Measurements from ENCODE around the gene ANKIB1. TPM values are rescaled to one million over a fixed set of nuclear protein-coding genes. Genes with fewer than 3 reads are reported as not detected.

ANKIB1 gene
- total RNA-seq, 1 experiment from 2014 or later: 42.1 TPM

GRCh38 chr7:92433019-92433418 is 187.2 kb downstream of the ANKIB1 start:
- no peaks in the 10 kb centered on the region for H3K9me3 ChIP-seq (ENCODE audit: low read depth, low read length, poor library complexity, severe bottlenecking)
- ChIA-PET POLR2A (ENCODE audit: low non-redundant PET) (interaction anchor here (0.5 kb wide), 1 partner anchor 166 kb away, joined by 3 read pairs; no protein-coding TSS in a partner anchor), CTCF (no interaction called here)
- H3K4me1 ChIP-seq (ENCODE audit: insufficient read depth, low read length, poor library complexity, severe bottlenecking): no peaks in the 10 kb centered on the region
- H3K36me3 ChIP-seq (ENCODE audit: insufficient read depth, low read length, poor library complexity, severe bottlenecking): no peaks in the 10 kb centered on the region
- TF ChIP-seq CTCF (conservative IDR thresholded peaks at IDR 0.05; ENCODE audit: low read depth, low read length) (no peak), EZH2 (IDR thresholded peaks at IDR 0.05; ENCODE audit: borderline replicate concordance, low read depth, low read length, poor library complexity, severe bottlenecking) (no peak)
- no peaks in the 10 kb centered on the region for H3K27me3 ChIP-seq (replicated peaks; ENCODE audit: insufficient read depth, low read depth, low read length, poor library complexity)
- no peak for DNase-seq (ENCODE audit: low spot score)
- no peak overlapping the region for H3K4me3 ChIP-seq (ENCODE audit: low read depth, low read length, poor library complexity, severe bottlenecking)
- no peak overlapping the region for H3K27ac ChIP-seq (ENCODE audit: low read depth, low read length, poor library complexity, severe bottlenecking)
- no TSS peak for BruUV-seq (replicated peaks)
- intact Hi-C loops (cut with micrococcal nuclease; ENCODE audit: unreplicated experiment): no loop called here

GRCh38 chr7:92435542-92435941 is 189.8 kb downstream of the ANKIB1 start:
- Histone ChIP-seq H3K9me3 (ENCODE audit: low read depth, low read length, poor library complexity, severe bottlenecking) (no peaks in the 10 kb centered on the region), H3K4me1 (ENCODE audit: insufficient read depth, low read length, poor library complexity, severe bottlenecking) (peaks cover 4% of the 10 kb centered on the region), H3K4me3 (ENCODE audit: low read depth, low read length, poor library complexity, severe bottlenecking) (no peak overlapping the region), H3K36me3 (ENCODE audit: insufficient read depth, low read length, poor library complexity, severe bottlenecking) (no peaks in the 10 kb centered on the region), H3K27ac (ENCODE audit: low read depth, low read length, poor library complexity, severe bottlenecking) (no peak overlapping the region), H3K27me3 (replicated peaks; ENCODE audit: insufficient read depth, low read depth, low read length, poor library complexity) (no peaks in the 10 kb centered on the region)
- CTCF ChIA-PET: no interaction called here
- POLR2A ChIA-PET (ENCODE audit: low non-redundant PET): no interaction called here
- TF ChIP-seq EZH2 (IDR thresholded peaks at IDR 0.05; ENCODE audit: borderline replicate concordance, low read depth, low read length, poor library complexity, severe bottlenecking) (no peak), CTCF (conservative IDR thresholded peaks at IDR 0.05; ENCODE audit: low read depth, low read length) (no peak)
- intact Hi-C loops (cut with micrococcal nuclease; ENCODE audit: unreplicated experiment): no loop called here
- no TSS peak for BruUV-seq (replicated peaks)
- no peak for DNase-seq (ENCODE audit: low spot score)

GRCh38 chr7:92436612-92437445 is 191.1 kb downstream of the ANKIB1 start:
- CTCF ChIA-PET: no interaction called here
- H3K4me1 ChIP-seq (ENCODE audit: insufficient read depth, low read length, poor library complexity, severe bottlenecking): peaks cover 8% of the 10 kb centered on the region
- H3K27ac ChIP-seq (ENCODE audit: low read depth, low read length, poor library complexity, severe bottlenecking): no peak overlapping the region
- no TSS peak for BruUV-seq (replicated peaks)
- H3K27me3 ChIP-seq (replicated peaks; ENCODE audit: insufficient read depth, low read depth, low read length, poor library complexity): no peaks in the 10 kb centered on the region
- H3K9me3 ChIP-seq (ENCODE audit: low read depth, low read length, poor library complexity, severe bottlenecking): no peaks in the 10 kb centered on the region
- DNase-seq (ENCODE audit: low spot score): no peak
- intact Hi-C loops (cut with micrococcal nuclease; ENCODE audit: unreplicated experiment): no loop called here
- no peak for TF ChIP-seq EZH2 (IDR thresholded peaks at IDR 0.05; ENCODE audit: borderline replicate concordance, low read depth, low read length, poor library complexity, severe bottlenecking)
- TF ChIP-seq CTCF (conservative IDR thresholded peaks at IDR 0.05; ENCODE audit: low read depth, low read length): no peak
- H3K36me3 ChIP-seq (ENCODE audit: insufficient read depth, low read length, poor library complexity, severe bottlenecking): no peaks in the 10 kb centered on the region
- H3K4me3 ChIP-seq (ENCODE audit: low read depth, low read length, poor library complexity, severe bottlenecking): no peak overlapping the region
- POLR2A ChIA-PET (ENCODE audit: low non-redundant PET): no interaction called here

Data from A673 (cell line).